HG03039 (cell line): ENCODE data around the gene CELF2.
A peak's percentile ranks its signal among the peaks of the same experiment; 100 is the strongest.
"Not testable (repeated sequence)": the region's sequence is repeated elsewhere in the genome, so short reads cannot be mapped to it uniquely, and the experiment has no call there.

Source experiments
- ATAC-seq: cut with Tn5 transposase; IDR thresholded peaks from one replicate; pipeline ENCODE4 v1.9.1; 2021; ENCODE audit warnings: mild to moderate bottlenecking, moderate library complexity; ENCODE audit not compliant: unreplicated experiment

CELF2 gene

DNA sequence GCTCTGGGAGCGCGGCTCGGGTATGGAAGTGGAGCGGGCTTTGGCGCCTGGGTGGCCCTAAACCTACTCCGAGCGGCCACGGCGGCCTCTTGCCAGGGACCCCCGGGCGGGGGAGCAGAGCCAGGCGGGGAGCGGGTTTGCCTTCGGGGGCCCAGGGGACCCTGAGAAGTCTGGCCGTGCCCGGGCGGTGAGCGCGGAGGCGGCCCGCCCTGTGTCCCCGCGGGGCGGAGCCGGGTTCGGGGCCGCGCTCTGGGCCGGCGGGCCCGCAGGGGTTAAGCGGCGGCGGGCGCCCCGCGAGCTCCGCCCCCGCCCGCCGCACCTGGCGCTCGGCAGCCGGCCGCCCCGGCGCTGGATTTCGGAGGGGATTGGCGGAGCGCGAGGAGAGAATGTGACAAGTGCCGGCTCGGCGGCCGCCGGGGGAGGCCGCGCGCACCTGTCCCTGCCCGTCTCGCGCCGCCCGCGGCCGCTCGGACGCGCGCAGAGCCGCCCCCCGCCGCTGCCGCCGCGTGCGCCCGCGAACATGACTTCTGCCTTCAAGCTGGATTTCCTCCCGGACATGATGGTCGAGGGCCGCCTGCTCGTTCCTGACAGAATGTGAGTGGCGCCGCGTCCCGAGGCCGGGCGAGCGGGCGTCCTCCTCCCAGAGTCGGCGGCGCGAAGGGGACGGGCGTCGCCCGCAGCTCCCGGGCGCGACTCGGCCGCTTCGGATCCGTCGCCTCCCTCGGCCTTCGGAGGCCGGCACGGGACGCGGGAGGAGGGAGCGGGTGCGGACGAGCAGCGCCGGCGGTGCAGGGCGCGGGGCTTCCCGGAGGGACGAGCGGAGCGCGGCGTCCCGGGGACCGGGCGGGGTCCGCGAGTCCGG lies at the start of gene CELF2:
TSS of gene CELF2 (plus strand) at position 303 of the 862 bp plus-strand sequence. CDS start at position 521, 218 bp downstream.
- ATAC-seq: peak; percentile 65

DNA sequence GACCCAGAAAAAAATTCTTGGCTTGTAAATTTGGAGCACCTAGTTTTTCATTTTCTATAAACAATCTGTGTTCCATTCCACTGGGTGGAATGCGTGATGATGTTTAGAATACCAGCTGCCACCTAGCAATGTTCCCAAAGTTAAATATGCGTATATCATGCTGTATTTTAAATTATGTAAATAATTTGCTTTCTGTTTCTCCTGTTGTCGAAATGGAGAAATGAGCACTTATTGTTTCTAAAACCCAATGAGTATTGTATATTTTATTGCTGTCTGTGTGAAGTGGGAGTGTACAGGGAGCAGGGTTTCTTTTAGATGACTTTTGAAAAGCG lies 49.4 kb upstream of the CELF2 start:
- no peak for ATAC-seq

DNA sequence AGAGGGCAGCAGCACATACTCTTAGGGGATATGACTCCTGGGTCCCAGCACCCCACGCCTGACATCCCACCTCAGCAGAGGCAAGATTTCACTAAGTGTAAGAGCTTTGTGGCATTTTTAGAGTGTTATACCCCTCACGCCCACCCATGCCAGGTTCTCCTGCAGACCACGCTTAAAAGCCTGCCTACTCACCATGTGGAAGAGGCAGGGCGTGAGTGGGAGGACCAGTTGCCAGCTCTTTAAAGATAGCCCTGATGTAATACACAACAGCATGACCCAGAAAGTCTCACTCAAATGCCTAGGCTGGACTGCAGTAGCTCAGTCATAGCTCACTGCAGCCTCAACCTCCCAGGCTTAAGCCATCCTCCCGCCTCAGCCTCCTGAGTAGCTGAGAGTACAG lies 44.4 kb upstream of the CELF2 start:
- ATAC-seq: no peak

DNA sequence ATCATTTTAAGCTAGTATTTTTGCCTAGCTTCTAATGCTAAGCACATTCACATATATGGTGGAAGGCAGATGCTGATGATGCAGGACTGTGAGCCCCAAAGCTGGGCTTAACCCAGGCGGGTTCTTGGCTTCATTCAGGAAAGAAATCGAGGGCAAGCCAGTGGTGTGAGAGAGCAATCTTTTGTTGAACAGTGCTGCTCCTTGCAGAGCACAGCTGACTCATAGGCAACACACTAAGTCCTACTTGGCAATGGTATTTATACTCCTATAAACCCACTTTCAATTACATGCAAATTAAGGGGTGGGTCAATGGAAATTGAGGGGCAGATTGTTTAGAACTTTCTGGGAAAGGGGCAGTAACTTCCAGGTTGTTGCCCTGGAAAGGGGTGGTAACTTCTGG lies 42.0 kb upstream of the CELF2 start:
- ATAC-seq: no peak

DNA sequence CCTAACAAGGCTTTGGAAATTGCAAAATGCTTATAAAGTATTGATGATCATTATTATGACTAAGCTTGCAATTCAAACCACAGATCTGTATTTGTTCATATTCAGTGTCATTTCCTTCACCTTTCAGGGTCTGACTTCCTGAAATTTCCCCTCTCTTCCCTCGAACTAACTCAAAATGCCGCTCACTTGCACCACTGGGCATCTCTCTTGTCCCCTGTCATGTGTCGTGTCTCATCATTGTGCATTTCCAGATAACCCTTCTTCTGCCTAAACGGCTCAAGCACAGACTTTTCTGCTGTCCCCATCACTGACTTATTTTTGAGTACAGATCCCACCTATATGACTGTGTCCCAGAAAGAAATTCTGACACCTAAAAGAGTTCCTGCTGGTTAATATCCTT lies 41.0 kb upstream of the CELF2 start:
- ATAC-seq: no peak

DNA sequence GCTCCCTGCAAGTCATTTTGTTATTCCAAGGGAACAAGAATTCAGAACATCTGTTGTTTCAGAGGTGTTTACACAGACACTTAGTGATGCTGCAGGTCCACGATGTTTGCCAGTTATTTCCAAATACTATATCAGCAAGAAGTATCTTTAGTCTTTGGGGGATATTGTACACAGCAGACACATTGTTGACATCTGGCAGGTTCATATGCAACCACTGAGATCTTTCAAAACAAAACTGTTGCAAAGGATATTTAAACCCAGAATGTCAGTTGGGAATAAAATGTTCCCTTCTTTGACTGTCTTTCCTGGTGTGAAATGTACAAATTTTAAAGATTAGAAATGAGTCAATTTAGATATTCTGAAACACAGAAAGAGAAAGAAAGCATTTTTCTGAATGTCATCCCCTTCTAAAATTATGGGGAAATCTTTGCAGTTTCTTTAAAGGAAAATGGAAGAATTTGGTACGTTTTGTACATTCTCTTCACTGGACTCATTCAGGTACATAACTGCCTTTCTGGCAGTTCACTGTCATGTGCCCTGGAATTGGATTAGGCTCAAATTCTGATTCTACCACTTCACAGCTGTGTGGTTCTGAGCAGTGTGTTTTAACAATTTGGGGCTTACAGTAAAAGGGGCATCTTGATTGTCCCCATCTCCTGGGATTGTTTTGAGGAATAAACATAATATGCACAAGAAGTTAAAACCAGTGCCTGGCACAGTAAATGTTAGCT lies 40.3 kb upstream of the CELF2 start:
- no peak for ATAC-seq

DNA sequence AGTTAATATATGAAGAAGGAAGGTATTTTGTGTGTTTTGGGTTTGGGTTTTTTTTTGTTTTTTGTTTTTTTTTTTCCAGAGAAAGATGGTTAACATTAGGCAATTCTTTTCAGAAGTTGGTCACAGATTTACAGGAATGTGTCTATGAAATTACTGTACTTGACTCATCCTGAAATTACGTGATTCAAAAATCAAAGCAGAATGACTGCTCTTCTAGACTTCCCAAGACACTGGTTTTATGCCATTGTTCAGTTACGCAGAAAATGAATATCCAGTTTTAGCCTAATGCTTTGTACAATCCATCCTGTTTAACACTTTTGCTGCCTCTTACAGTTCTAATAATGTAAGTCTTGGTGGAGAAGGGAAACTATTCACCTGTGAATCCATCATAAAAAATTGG lies 39.7 kb upstream of the CELF2 start:
- no peak for ATAC-seq

DNA sequence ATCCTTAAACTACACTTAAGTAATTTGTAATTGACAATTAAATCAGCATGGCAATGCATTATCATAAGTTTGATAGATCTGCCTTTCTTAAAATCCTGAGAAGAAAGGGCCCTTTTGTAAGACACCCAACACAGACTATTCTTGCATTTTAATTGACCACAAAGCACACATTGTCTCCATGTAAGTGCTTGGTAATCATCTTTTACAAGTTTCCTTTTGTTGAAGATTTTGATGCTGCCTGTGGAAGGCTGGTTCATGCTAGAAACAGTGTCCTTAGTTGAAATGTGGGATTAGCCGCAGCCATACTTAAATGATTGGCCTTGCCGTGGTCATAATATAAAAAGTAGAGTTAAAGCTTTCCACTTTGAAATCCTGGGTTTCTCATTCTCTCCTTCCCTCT lies 32.3 kb upstream of the CELF2 start:
- no peak for ATAC-seq

DNA sequence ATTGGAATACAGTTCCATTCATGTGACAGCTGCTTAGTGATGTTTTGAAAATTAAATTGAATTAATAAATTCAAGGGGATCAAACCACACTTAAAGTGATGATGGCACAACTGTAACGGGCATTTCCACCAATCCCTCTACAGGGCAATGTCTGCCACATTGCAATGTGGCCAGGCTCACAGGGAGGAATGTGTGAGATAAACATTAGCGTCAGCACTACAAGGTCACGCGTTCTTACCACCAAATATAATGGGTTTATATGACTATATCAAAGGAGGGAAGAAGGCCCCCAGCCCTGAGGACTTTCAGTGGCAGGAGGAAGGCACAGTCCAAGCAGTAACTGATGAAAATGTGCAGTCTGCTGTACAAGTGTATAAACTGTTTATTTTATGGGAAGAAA lies 31.1 kb upstream of the CELF2 start:
- ATAC-seq: no peak

DNA sequence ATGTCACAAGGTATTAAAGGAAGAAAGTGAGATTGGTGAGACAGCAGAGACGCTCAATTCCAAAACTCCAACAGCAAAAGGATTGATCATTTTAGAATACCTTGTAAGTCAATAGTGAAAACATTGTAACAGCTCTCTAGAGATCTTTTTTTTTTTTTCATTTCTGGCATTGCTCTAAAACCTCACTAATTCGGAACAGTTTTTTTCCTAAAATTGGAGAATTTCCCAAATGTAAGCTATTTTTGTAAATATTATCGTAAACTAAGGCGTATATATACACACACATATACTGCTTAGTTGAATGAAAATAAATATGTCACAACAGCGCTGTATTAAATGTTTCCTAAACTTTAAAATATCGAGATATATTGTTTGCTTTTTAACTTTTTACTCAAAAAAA lies 30.6 kb upstream of the CELF2 start:
- ATAC-seq: no peak

DNA sequence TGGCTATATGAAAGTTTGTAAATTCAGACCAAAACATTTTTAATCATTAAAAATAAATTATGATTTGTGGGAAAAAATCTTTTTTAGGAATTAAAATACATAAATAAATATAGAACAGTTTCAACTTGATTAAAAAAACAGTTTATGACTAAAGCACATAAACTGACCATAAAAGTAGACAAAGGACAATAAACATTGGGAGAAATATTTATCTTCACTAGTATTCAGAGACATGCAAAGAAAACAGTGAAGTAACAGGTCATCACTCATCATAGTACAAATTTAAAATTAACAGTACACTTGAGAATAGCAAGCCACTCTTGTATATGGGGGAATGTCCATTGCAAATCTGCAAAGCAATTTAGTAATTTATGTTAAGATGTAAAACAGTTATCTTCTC lies 28.0 kb upstream of the CELF2 start:
- no peak for ATAC-seq

DNA sequence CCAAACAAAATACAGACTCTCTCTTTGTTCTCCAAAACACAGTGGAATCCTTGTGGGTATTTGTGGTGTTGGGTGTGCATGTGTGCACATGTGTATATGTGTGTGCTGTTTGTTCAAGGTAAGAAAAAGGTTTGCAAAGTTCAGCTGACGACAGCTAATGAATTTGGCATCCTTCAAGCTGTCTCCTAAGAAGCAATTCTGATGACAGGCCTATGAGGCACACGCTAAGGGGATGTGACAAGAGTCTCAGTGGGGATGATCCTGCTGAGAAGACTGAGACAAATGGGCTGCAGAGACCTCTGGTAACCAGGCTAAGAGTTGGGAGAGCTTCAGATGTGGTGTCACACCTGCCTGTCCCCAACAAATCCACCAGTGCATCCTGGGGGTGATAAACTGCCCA lies 26.5 kb upstream of the CELF2 start:
- ATAC-seq: no peak

DNA sequence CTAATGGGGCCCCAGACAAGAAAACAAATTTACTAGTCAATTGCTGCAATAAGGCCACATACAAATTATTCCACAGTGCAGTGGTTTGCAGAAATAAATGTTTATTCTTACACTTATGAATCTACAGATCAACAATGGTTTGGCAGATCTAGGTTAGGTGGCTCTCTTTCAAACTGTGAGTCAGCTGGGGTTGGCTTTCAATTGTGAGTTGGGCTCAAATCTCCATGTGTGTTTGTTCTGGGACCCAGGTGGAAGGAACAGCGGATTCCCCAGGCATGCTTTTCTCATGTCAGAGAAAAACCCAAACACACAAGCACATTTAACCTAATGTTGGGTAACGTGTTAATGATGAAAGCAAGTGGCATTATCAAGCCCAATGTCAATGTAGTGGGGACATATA lies 25.6 kb upstream of the CELF2 start:
- no peak for ATAC-seq

DNA sequence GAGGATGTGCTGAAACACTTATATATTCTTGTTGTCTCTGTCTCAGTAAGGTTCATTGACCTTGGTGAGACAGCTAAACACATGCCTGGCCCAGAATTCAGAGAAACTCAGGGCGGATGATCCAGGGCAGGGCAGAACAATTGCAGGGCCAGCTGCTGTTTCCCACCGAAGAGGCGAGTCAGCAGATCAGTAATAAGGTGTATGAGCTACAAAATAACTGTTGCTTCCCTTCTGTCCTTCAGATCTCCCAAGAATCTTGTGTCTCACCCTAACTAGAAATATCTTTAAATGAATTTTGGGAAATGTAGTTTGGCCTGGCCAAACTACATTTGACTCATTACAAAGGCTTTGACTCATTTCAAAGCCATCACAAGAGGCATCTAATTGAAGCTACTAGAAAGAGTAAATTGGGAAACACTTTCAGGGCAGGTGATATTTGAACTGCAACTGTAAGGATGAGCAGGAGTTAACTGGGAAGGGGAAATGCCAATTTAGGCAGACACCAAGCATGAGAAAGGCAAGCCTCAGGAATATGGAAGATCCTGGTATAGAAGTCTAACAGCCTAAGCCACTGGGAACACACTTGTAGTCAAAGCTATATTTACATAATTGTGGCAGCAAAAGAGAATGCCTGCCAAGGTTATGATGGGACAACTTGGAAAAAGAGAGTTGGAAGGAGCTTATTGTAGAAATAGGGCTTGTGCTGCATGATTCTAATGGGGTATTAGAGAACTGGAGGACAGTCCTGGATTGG lies 24.5 kb upstream of the CELF2 start:
- no peak for ATAC-seq

DNA sequence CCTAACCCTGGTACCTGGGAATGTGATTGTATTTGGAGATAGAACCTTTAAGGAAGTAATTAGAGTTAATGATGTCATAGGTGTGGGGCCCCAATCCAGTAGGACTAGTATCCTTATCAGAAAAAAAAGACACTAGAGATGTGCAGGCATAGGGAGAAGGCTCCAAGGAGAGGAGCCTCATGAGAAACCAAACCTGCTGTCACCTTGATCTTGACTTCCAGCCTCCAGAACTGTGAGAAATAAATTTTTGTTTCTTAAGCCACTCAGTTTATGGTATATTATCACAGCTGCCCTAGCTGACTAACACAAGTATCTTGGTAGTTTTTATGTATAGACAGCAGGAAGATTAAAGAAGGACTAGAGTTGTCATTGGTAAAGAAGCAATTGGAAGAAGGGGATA lies 23.9 kb upstream of the CELF2 start:
- ATAC-seq: no peak

DNA sequence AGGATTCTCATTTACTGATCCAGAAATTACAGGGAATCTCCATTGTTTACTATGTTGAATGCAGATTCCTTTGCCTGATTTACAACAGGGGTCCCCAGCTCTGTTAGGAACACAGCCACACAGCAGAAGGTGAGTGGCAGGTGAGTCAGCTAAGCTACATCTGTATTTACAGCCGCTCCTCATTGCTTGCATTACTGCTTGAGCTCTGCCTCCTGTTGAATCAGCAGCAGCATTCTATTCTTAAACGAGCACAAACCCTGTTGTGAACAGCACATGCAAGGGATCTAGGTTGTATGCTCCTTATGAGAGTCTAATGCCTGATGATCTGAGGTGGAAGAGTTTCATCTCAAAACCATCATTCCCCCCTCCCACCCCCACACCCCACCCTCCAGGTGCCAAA lies 23.3 kb upstream of the CELF2 start:
- no peak for ATAC-seq

DNA sequence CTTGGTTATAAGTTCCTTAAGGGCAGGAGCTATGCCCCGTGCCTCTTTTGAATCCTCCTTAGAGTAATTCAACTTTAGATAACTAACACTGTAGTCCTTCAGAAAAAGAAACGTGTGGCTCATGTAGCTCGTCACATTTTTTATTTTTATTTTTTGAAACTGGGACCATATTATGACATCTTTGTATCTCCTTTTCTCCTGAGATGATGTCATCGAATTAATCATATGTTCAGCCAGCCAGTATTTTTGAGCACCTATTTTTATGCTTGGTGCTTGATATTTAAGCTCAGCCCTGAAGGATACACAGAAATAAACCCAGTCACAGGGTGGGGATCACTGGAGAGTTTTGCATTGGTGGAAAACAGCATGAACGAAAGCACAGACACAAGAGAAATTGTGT lies 22.6 kb upstream of the CELF2 start:
- no peak for ATAC-seq

DNA sequence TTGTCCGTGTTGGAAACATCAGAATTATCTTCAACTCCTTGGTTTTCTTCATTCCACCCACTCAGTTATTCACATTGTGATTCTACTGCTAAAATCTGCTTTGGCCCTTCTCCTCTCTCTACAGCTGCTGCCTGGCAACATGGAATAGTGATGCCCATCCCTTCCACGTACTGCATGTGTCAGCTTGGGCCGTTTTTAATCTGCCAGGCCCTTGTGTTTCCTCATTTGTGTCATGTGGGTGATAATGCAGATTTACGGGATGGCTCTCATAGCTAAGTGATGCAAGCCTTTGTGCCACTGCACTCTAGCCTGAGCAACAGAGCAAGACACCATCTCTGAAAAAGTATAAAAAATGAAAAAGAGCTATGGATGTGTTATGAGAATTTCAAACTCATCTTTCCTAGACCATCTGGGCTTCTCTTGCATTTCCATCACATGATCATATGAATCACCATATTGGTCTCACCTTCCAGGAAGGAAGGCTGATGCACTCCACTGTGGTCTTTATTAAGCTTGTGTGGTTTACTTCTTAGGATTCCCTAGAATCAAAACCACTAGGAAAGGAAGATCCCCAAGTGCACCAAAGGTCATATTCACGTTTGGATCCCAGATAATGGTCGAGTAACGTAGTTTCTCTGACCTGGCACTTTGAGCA lies 20.6 kb upstream of the CELF2 start:
- no peak for ATAC-seq

DNA sequence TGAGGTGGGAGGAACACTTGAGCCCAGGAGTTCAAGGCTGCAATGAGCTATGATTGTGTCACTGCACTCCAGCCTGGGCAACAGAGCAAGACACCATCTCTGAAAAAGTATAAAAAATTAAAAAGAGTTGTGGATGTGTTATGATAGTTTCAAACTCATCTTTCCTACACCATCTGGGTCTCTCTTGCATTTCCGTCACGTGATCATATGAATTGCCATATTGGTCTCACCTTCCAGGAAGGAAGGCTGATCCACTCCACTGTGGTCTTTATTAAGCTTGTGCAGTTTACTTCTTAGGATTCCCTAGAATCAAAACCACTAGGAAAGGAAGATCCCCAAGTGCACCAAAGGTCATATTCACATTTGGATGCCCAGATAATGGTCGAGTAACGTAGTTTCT lies 18.2 kb upstream of the CELF2 start:
- not testable (repeated sequence) for ATAC-seq

DNA sequence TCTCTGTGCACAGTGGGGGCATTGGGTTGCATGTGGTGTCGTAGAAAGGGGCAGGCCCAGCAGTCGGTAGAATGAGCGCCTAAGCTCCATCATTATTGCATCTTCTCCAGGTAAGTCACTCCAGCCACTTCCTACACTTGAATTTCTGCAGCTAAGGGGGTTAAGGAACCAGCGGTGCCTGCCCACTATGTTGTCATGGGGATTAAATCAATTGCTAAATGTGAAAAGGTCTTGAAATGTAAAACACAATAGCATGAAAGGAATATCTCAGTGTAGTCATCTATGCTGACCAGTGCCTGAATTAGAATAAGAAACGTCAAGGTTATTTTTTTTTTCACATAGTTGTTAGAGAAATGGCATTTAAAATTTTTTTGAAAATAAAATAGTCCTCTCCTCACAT lies 15.2 kb upstream of the CELF2 start:
- no peak for ATAC-seq

DNA sequence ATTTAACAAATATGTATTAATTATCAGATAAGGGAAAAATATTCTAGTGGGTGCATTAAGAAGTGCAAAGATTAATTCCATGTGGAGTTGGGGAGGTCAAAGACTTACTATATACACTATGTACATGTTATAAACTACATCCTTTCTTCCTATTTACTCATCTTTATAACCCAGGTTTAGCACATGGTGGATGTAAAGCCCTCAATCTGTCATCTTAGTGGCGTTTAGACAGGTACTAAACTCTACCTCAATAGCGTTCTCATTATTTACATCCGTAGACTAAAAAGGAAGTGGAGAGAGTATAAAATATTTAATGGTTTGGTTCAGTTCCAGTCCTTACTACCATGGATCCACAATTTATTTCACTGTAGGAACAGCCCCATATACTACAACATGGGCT lies 14.8 kb upstream of the CELF2 start:
- no peak for ATAC-seq
